HEK293T (cell line): ENCODE results near the gene SLC38A6.

Experiments
- BHLHE40 ChIP-seq: fragments of 450-650 bp; IDR thresholded peaks from 2 replicates; pipeline ENCODE4 v1.6.1; 2016; ENCODE audit warnings: mild to moderate bottlenecking, moderate library complexity, borderline replicate concordance
- ELF4 ChIP-seq: fragments of 450-650 bp; IDR thresholded peaks from 2 replicates; pipeline ENCODE4 v1.6.1; 2017; ENCODE audit warnings: antibody characterized with exemption
- FOXM1 ChIP-seq: fragments of 450-650 bp; IDR thresholded peaks from 2 replicates; pipeline ENCODE4 v1.6.1; 2017; ENCODE audit warnings: mild to moderate bottlenecking, borderline replicate concordance
- NFRKB ChIP-seq: fragments of 450-650 bp; IDR thresholded peaks from 2 replicates; pipeline ENCODE4 v1.6.1; 2016; ENCODE audit warnings: mild to moderate bottlenecking, moderate library complexity
- PKNOX1 ChIP-seq: fragments of 450-650 bp; IDR thresholded peaks from 2 replicates; pipeline ENCODE4 v1.6.1; 2016
- SP1 ChIP-seq: fragments of 450-650 bp; IDR thresholded peaks from 2 replicates; pipeline ENCODE4 v1.6.1; 2017
- SUZ12 ChIP-seq: fragments of 450-650 bp; IDR thresholded peaks from 2 replicates; pipeline ENCODE4 v1.6.1; 2016; ENCODE audit warnings: mild to moderate bottlenecking
- ZNF384 ChIP-seq: fragments of 450-650 bp; IDR thresholded peaks from 2 replicates; pipeline ENCODE4 v1.6.1; 2016

- no peak for TF ChIP-seq ZNF384
- TF ChIP-seq BHLHE40 = no peak
- TF ChIP-seq FOXM1 = no peak
- TF ChIP-seq SP1 = no peak
- no peak for TF ChIP-seq ELF4
- no peak for TF ChIP-seq NFRKB
- TF ChIP-seq PKNOX1 = peak; percentile 54; the same call in 1 of the 2 replicates
- TF ChIP-seq SUZ12 = no peak
These were observed 17.3 kb upstream of the SLC38A6 start for GRCh38 chr14:60963761-60964160.
